Adrenal gland (tissue), 12 donors: Measurements from ENCODE around the gene RXYLT1. TPM values are rescaled to one million over a fixed set of nuclear protein-coding genes. Genes with fewer than 3 reads are reported as not detected.

Experiments used
- DNase-seq, 7 donors: peaks; one replicate each; pipeline ENCODE4 v3.0.0-alpha.2; 2019 to 2020
- H3K27ac ChIP-seq, 5 donors: fragments of 200-600 bp; sonication (generic) in 4 of 5; 1 replicate in 3 of 5; 2 replicates in 2 of 5; pipeline versions ENCODE4 v1.5.1 to v1.8.0; 2016 to 2020; ENCODE audit warnings: mild to moderate bottlenecking in 1 of 5
- H3K27me3 ChIP-seq: fragments of 200-600 bp; 2 replicates; pipeline ENCODE4 v1.8.0; 2021
- H3K36me3 ChIP-seq, 2 donors: fragments of 200-600 bp; replicated peaks in 1 of 2; 1 replicate in 1 of 2; 2 replicates in 1 of 2; pipeline versions ENCODE4 v1.5.1 to v1.8.0; 2018 to 2022
- H3K4me1 ChIP-seq, 2 donors: fragments of 200-600 bp; replicated peaks in 1 of 2; 1 replicate in 1 of 2; 2 replicates in 1 of 2; pipeline versions ENCODE4 v1.5.1 to v1.8.0; 2018 to 2021
- H3K4me3 ChIP-seq, 4 donors: fragments of 200-600 bp; sonication (generic) in 3 of 4; one replicate each; pipeline ENCODE4 v1.5.1; 2016 to 2018
- H3K9me3 ChIP-seq, 3 donors: fragments of 200-600 bp; sonication (generic) in 1 of 3; replicated peaks in 1 of 3; 1 replicate in 2 of 3; 2 replicates in 1 of 3; pipeline versions ENCODE4 v1.5.1 to v1.8.0; 2016 to 2021
- CTCF ChIP-seq, 6 experiments: fragments of 450-650 bp in 4 of 6; fragments of 200-600 bp in 2 of 6; sonication (generic) in 1 of 6; IDR thresholded peaks; 1 replicate in 5 of 6; 2 replicates in 1 of 6; pipeline versions ENCODE4 v1.5.1 to v1.8.0; 2016 to 2021; ENCODE audit warnings: antibody characterized with exemption in 6 of 6, mild to moderate bottlenecking in 2 of 6, moderate library complexity in 1 of 6
- POLR2A ChIP-seq, 2 donors: fragments of 450-650 bp; IDR thresholded peaks; one replicate each; pipeline ENCODE4 v1.6.1; 2017; ENCODE audit warnings: antibody characterized with exemption in 2 of 2, mild to moderate bottlenecking in 2 of 2, moderate library complexity in 1 of 2
- WGBS, 4 donors: extraction: QIAGEN DNeasy Blood & Tissue Kit in 2 of 4; methylation state at CpG; one replicate each; pipeline versions ENCODE4 v1.1.5 to v1.1.7; 2013 to 2017; 5-methylcytosine and 5-hydroxymethylcytosine counted together
- intact Hi-C, 2 donors: fragments of 100-400 bp; cut with DNase I; formaldehyde crosslinking; loops; one replicate each; pipeline versions ENCODE4 v1.14.1 to v1.15.0; 2022 to 2023
- polyA plus RNA-seq, 3 donors: library from polyadenylated mRNA; stranded (reverse); fragments of 200-250 nt in 2 of 3; fragments of 350-450 nt in 1 of 3; fragmentation: Illumina TruSeq in 1 of 3; extraction: RNeasy Lipid Tissue Mini Kit (QIAGEN cat#74804) in 1 of 3; gene quantifications; one replicate each; pipeline ENCODE4 v1.2.3, GENCODE V29; 2013 to 2014
- total RNA-seq, 9 donors: library from RNA; depleted of rRNA in 4 of 9; stranded (reverse); fragments of >200 nt in 4 of 9; fragments of 120-200 nt in 1 of 9; fragmentation: NEBNext Ultra II Directional in 1 of 9; extraction: Animal tissue kit (Norgen Biotek cat#: 25700) in 1 of 9; gene quantifications; one replicate each; pipeline versions ENCODE4 v1.1.0 to v1.2.4, GENCODE V29; 2013 to 2023
- donor health status: healthy with polysubstance abuse.
- donor health status: Bipolar disorder and iron deficiency.
- donor health status: DM: yes; HTN: yes; CAD: no.
- donor health status: DM: no; HTN: no; CAD: no.
- donor health status: DM: no; HTN: no; CAD: no.
- donor health status: DM: yes; HTN: yes; CAD: no.

The RXYLT1 gene
- total and polyA plus RNA-seq, 12 donors, result 13.9 to 44.9 (median 26.3) TPM

DNA sequence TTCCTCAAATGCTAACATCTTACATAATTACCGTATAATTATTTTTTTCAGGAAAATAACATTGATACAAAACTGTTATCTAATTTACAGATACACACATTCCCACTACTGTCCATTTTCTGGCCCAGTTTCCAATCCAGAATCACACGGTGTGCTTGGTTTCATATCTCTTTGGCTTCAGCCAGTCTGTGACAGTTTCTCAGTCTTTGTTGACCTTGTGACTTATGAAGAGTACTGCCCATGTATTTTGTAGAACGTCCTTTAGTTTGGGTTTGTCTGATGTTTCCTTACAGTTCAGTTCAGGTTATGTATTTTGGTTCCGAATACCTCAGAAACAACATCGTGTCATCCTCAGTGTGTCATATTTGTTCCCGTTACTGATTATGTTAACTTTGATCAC is 16.2 kb downstream of the RXYLT1 start:
- Histone ChIP-seq H3K36me3 (no peaks in the 10 kb centered on the region), H3K27ac (peak overlapping the region in 1 of 5 donors; percentile 24), H3K27me3 (no peaks in the 10 kb centered on the region), H3K4me3 (no peak overlapping the region), H3K9me3 (no peaks in the 10 kb centered on the region), H3K4me1 (peaks cover 0 to 6% of the 10 kb centered on the region in 2 donors)
- no peak for TF ChIP-seq CTCF (IDR thresholded peaks at IDR 0.05)
- TF ChIP-seq POLR2A (IDR thresholded peaks at IDR 0.05), result no peak
- intact Hi-C loops, result no loop called here
- WGBS, 4 donors, result 56 to 73% (median 61%) methylated on average over 6 of the region's 6 CpGs
- peak in 1 of 7 donors; percentile 12 for DNase-seq

GRCh38 chr12:63802012-63802608 is 22.4 kb downstream of the RXYLT1 start:
- intact Hi-C loops, result loop anchor here in 1 of 2 donors (10.0 kb wide), 1 partner anchor 127 kb away; no protein-coding TSS in a partner anchor
- no peaks in the 10 kb centered on the region for H3K4me1 ChIP-seq
- TF ChIP-seq CTCF (IDR thresholded peaks at IDR 0.05), result peak; percentile 36 to 73 (median 67)
- TF ChIP-seq POLR2A (IDR thresholded peaks at IDR 0.05), result no peak
- H3K27me3 ChIP-seq, result no peaks in the 10 kb centered on the region
- no peaks in the 10 kb centered on the region for H3K9me3 ChIP-seq
- DNase-seq, result no peak
- H3K4me3 ChIP-seq, result no peak overlapping the region
- peaks cover 0 to under 1% of the 10 kb centered on the region in 2 donors for H3K36me3 ChIP-seq
- 52 to 64% (median 59%) methylated on average over 6 of the region's 6 CpGs for WGBS, 4 donors
- H3K27ac ChIP-seq, result no peak overlapping the region

- Histone ChIP-seq H3K27me3 (no peaks in the 10 kb centered on the region), H3K36me3 (peaks cover 0 to 17% of the 10 kb centered on the region in 2 donors), H3K27ac (no peak overlapping the region), H3K9me3 (no peaks in the 10 kb centered on the region), H3K4me3 (no peak overlapping the region), H3K4me1 (no peaks in the 10 kb centered on the region)
- 91 to 95% (median 91%) methylated on average over 2 of the region's 2 CpGs for WGBS, 4 donors
- intact Hi-C loops, result loop anchor here in 1 of 2 donors (10.0 kb wide), 1 partner anchor 130 kb away; no protein-coding TSS in a partner anchor
- TF ChIP-seq POLR2A (IDR thresholded peaks at IDR 0.05) (no peak), CTCF (IDR thresholded peaks at IDR 0.05) (no peak)
- DNase-seq, result no peak
These were observed 25.0 kb downstream of the RXYLT1 start for GRCh38 chr12:63804746-63805145.

- Histone ChIP-seq H3K4me1 (no peaks in the 10 kb centered on the region), H3K4me3 (no peak overlapping the region), H3K9me3 (no peaks in the 10 kb centered on the region), H3K36me3 (peaks cover 0 to 17% of the 10 kb centered on the region in 2 donors), H3K27ac (no peak overlapping the region), H3K27me3 (no peaks in the 10 kb centered on the region)
- DNase-seq, result no peak
- 85 to 88% (median 86%) methylated on average over 3 of the region's 3 CpGs for WGBS, 4 donors
- intact Hi-C loops, result loop anchor here in 1 of 2 donors (10.0 kb wide), 1 partner anchor 131 kb away; no protein-coding TSS in a partner anchor
- TF ChIP-seq CTCF (IDR thresholded peaks at IDR 0.05), result no peak
- TF ChIP-seq POLR2A (IDR thresholded peaks at IDR 0.05), result no peak
These were observed 26.3 kb downstream of the RXYLT1 start for GRCh38 chr12:63805704-63806672.
